Body of pancreas (tissue), 4 donors: ENCODE measurements around the gene SYCP3. TPM values are rescaled to one million over a fixed set of nuclear protein-coding genes. Genes with fewer than 3 reads are reported as not detected.

Experiments
- ATAC-seq: fragments of 150-250 bp; one replicate; pipeline ENCODE4 v1.9.1; 2016
- DNase-seq, 4 donors: peaks; one replicate each; pipeline ENCODE4 v3.0.0-alpha.2; 2019
- H3K27ac ChIP-seq, 4 donors: fragments of 200-600 bp; sonication (generic); 1 replicate in 3 of 4; 2 replicates in 1 of 4; pipeline versions ENCODE4 v1.5.1 to v1.6.1; 2016 to 2019; ENCODE audit warnings: mild to moderate bottlenecking in 1 of 4, mixed read lengths in 1 of 4, moderate library complexity in 1 of 4
- H3K27me3 ChIP-seq, 2 donors: fragments of 200-600 bp; sonication (generic); one replicate each; pipeline ENCODE4 v1.6.0; 2016; ENCODE audit warnings: mild to moderate bottlenecking in 1 of 2
- H3K36me3 ChIP-seq, 2 donors: fragments of 200-600 bp; sonication (generic); replicated peaks in 1 of 2; 2 replicates each; pipeline ENCODE4 v1.5.1; 2016; ENCODE audit warnings: low read depth in 2 of 2; ENCODE audit not compliant: insufficient read depth in 1 of 2
- H3K4me1 ChIP-seq: fragments of 200-600 bp; sonication (generic); one replicate; pipeline ENCODE4 v1.6.0; 2016
- H3K4me3 ChIP-seq, 2 donors: fragments of 200-600 bp; sonication (generic); 1 replicate in 1 of 2; 2 replicates in 1 of 2; pipeline ENCODE4 v1.5.1; 2016 to 2019
- H3K9me3 ChIP-seq, 3 donors: fragments of 200-600 bp; sonication (generic); 1 replicate in 2 of 3; 2 replicates in 1 of 3; pipeline ENCODE4 v1.5.1; 2016
- CTCF ChIP-seq, 7 experiments: fragments of 450-650 bp in 4 of 7; fragments of 200-600 bp in 3 of 7; sonication (generic) in 3 of 7; IDR thresholded peaks; one replicate each; pipeline ENCODE4 v1.5.1; 2016 to 2019; ENCODE audit warnings: antibody characterized with exemption in 7 of 7
- POLR2A ChIP-seq, 3 donors: fragments of 450-650 bp; IDR thresholded peaks; one replicate each; pipeline ENCODE4 v1.6.1; 2016; ENCODE audit warnings: antibody characterized with exemption in 3 of 3, mild to moderate bottlenecking in 2 of 3
- WGBS, 2 donors: methylation state at CpG; one replicate each; pipeline ENCODE4 v1.1.5; 2017; 5-methylcytosine and 5-hydroxymethylcytosine counted together
- intact Hi-C: fragments of 100-400 bp; cut with DNase I; formaldehyde crosslinking; loops from one replicate; pipeline ENCODE4 v1.15.1; 2023
- total RNA-seq, 2 donors: library from RNA; depleted of rRNA; stranded (reverse); fragments of >200 nt; gene quantifications; one replicate each; pipeline ENCODE4 v1.1.0, GENCODE V29; 2016

SYCP3 gene
- total RNA-seq, 2 donors from 2014 or later, result 0.26 TPM; not detected in 1

GRCh38 chr12:101759396-101760047, 20.3 kb upstream of the SYCP3 start:
- Histone ChIP-seq H3K27ac (no peak overlapping the region), H3K4me3 (no peak overlapping the region), H3K4me1 (no peaks in the 10 kb centered on the region), H3K27me3 (no peaks in the 10 kb centered on the region), H3K36me3 (peaks cover 0 to 1% of the 10 kb centered on the region in 2 donors), H3K9me3 (no peaks in the 10 kb centered on the region)
- peak; percentile 66 to 88 (median 82) for TF ChIP-seq CTCF (IDR thresholded peaks at IDR 0.05)
- TF ChIP-seq POLR2A (IDR thresholded peaks at IDR 0.05), result no peak
- ATAC-seq (peak; percentile 74), DNase-seq (peak in 1 of 4 donors; percentile 17)
- WGBS, 2 donors, result 53 to 59% methylated on average over 5 of the region's 5 CpGs
- intact Hi-C loops, result loop anchor here (10.0 kb wide), 1 partner anchor 195 kb away; no protein-coding TSS in a partner anchor

DNA sequence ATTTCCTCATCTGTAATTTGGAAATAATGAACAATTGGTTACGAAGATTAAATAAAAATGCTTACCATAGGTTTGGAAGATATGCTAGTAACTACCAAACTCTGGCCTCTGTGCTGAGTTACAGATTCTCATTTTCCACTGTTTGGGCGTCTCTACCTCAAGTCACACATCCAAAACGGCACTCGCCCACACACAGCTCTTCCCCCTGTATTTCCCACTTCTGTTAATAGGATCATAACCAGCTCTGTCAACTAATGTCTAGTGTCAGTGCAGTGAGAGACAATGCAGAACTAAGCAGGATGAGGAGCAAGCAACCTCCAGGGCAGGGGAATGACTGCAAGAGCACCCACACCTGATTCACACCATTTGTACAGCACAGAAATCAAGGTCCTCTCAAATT, 10.9 kb upstream of the SYCP3 start:
- TF ChIP-seq CTCF (IDR thresholded peaks at IDR 0.05) (no peak), POLR2A (IDR thresholded peaks at IDR 0.05) (no peak)
- DNase-seq (no peak), ATAC-seq (no peak)
- 98% methylated on average over 4 of the region's 4 CpGs for WGBS, 2 donors
- Histone ChIP-seq H3K27me3 (no peaks in the 10 kb centered on the region), H3K27ac (no peak overlapping the region), H3K4me1 (peaks cover 24% of the 10 kb centered on the region), H3K36me3 (peaks cover 0 to 2% of the 10 kb centered on the region in 2 donors), H3K4me3 (no peak overlapping the region), H3K9me3 (no peaks in the 10 kb centered on the region)
- intact Hi-C loops, result loop anchor here (10.0 kb wide), 1 partner anchor 185 kb away; no protein-coding TSS in a partner anchor

DNA sequence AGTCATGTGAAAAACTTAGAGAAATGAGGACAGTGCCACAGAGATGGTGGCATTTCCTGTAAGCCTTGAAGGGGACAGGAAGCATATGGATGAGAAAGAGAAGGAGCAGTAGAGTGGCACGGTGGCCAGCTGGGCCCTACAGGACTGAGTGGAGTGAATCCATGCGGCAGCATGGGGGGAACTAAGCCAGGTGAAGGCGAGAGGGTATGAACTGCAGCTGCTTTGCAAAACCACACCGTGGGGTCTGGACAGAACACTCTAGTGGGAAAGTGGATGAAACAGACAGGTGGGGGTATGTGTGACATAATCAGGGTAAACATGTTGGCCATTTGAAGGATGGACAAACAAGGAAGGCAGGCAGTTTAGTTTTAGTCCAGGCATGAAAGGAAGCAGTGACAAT, 10.4 kb upstream of the SYCP3 start:
- intact Hi-C loops, result loop anchor here (10.0 kb wide), 1 partner anchor 185 kb away; no protein-coding TSS in a partner anchor
- peaks cover 0 to 2% of the 10 kb centered on the region in 2 donors for H3K36me3 ChIP-seq

DNA sequence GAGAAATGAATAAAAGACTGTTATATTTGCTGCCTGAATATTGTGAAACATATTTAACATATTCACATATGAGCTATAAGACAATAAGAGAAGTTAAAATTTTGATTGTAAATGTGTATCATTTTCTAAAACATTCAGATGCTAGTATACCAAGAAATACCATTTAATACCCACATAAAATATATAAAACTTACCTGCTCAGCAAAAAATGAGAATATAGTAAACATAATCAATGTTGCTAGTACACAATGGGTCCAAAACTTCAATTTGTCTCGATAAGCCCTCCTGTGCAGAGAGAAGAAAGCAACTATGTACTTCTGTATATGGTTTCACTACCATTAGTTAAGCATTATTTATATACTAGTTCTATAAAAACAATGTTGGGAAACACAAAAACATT, 9.6 kb upstream of the SYCP3 start:
- TF ChIP-seq CTCF (IDR thresholded peaks at IDR 0.05), result no peak
- TF ChIP-seq POLR2A (IDR thresholded peaks at IDR 0.05), result no peak
- peaks cover 0 to 2% of the 10 kb centered on the region in 2 donors for H3K36me3 ChIP-seq
- H3K4me3 ChIP-seq, result no peak overlapping the region
- 93 to 96% methylated on average over 1 of the region's 1 CpG for WGBS, 2 donors
- H3K27me3 ChIP-seq, result no peaks in the 10 kb centered on the region
- no peaks in the 10 kb centered on the region for H3K9me3 ChIP-seq
- peaks cover 24% of the 10 kb centered on the region for H3K4me1 ChIP-seq
- DNase-seq (no peak), ATAC-seq (no peak)
- intact Hi-C loops, result no loop called here
- no peak overlapping the region for H3K27ac ChIP-seq

More for the DNA sequence above, 10.4 kb upstream of the SYCP3 start:
- H3K9me3 ChIP-seq, result no peaks in the 10 kb centered on the region
- WGBS, 2 donors, result 69 to 76% methylated on average over 4 of the region's 4 CpGs
- H3K27me3 ChIP-seq, result no peaks in the 10 kb centered on the region
- H3K4me1 ChIP-seq, result peaks cover 24% of the 10 kb centered on the region
- H3K27ac ChIP-seq, result no peak overlapping the region
- no peak overlapping the region for H3K4me3 ChIP-seq
- no peak for ATAC-seq
- TF ChIP-seq POLR2A (IDR thresholded peaks at IDR 0.05) (no peak), CTCF (IDR thresholded peaks at IDR 0.05) (no peak)
- DNase-seq, result no peak

DNA sequence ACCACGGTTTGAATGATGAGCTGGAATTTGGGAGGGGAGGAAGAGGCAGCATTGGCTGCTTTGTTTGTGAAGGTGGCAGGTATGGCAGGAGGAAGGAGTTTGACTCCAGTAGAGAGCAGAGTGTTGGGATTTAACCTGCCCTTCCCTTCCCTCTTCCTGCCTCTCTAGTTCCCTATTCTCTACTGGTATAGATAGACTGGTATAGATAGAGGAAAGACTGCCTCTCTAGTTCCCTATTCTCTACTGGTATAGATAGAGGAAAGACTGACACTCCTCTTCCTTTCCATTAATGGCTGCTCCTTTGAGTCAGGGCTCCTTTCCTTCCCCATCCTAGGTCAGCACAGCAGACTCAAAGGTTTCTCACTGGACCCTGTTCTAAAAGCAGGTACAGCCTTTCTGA, 8.4 kb upstream of the SYCP3 start:
- intact Hi-C loops, result no loop called here
- no peak overlapping the region for H3K4me3 ChIP-seq
- no peaks in the 10 kb centered on the region for H3K27me3 ChIP-seq
- peaks cover 24% of the 10 kb centered on the region for H3K4me1 ChIP-seq
- no peak overlapping the region for H3K27ac ChIP-seq
- no peak for ATAC-seq
- no peaks in the 10 kb centered on the region for H3K9me3 ChIP-seq
- TF ChIP-seq CTCF (IDR thresholded peaks at IDR 0.05), result no peak
- TF ChIP-seq POLR2A (IDR thresholded peaks at IDR 0.05), result no peak
- H3K36me3 ChIP-seq, result peaks cover 0 to 2% of the 10 kb centered on the region in 2 donors
- 71 to 100% methylated on average over 1 of the region's 1 CpG for WGBS, 2 donors
- DNase-seq, result no peak
